Stimulated activated CD4-positive, alpha-beta T cell treated with anti-CD3 and anti-CD28 coated beads, Interleukin-1b, Interleukin-23, amount 100 ng/mL, for 4 hours (primary cell): ENCODE data around the gene WARS2.

Experiments used
- DNase-seq, 2 donors: peaks; one replicate each; pipeline ENCODE4 v3.0.0-alpha.2; 2020; ENCODE audit warnings: low read depth in 2 of 2

Gene WARS2

GRCh38 chr1:119027759-119028158 lies 112.7 kb downstream of the WARS2 start:
- no peak for DNase-seq

GRCh38 chr1:119026956-119027355 lies 113.5 kb downstream of the WARS2 start:
- no peak for DNase-seq

DNA sequence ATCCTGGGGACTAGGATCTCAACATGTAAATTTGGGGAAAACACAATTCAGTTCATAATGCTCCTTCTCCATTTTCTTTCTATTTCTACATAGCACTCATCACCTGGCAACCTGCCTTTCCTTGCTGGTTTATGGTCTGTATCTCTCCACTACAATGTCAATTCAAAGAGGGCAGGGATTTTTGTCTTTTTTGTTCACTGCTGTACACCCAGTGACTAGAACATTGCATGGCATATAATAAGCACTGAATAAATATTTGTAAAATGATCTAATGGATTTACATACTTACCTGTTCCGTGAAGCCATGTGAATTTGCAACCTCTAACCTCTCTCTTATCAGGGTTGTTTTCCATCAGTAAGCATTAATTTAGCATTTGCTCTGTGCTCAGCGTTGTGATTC lies 124.9 kb downstream of the WARS2 start:
- DNase-seq, result no peak

- DNase-seq, result no peak
These were observed 128.1 kb downstream of the WARS2 start for GRCh38 chr1:119012383-119012782.

DNA sequence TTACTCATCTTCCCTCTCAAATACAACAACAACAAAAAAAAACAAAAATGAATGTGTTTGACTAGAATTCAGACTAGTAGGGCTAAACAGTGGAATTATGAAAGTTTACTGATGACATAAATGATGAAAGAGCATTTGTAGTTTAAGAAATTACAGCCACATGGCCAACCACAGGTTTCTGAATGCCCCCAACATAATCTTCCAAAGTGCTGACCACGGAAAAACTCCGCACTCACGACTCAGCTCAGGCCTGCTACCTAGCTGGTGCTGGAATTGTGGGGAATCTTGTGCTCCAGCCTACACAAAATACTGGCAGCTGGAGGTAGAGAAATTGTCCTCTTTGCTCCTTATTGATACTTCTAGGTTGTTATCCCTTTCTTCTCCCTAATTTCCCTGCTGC lies 128.7 kb downstream of the WARS2 start:
- DNase-seq, result no peak

- no peak for DNase-seq
These were observed 129.3 kb downstream of the WARS2 start for GRCh38 chr1:119011116-119011515.

GRCh38 chr1:119010201-119010600 lies 130.3 kb downstream of the WARS2 start:
- no peak for DNase-seq

DNA sequence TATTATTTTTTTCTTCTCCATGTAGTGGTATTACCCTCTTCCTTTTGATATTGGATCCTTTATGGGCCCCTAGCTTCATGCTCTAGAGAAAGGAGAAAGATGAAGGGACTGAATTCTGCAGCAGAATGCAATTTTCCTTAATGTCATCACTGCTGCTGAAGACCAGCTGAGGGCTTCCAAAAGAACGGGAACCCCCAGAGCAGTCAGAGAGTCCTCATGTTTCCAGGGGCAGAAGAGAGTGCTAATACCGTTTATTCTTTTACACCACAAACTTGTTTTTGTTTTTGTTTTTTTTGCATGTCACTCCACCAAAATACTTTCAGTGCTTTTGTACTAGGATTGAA lies 131.2 kb downstream of the WARS2 start:
- DNase-seq, result no peak

DNA sequence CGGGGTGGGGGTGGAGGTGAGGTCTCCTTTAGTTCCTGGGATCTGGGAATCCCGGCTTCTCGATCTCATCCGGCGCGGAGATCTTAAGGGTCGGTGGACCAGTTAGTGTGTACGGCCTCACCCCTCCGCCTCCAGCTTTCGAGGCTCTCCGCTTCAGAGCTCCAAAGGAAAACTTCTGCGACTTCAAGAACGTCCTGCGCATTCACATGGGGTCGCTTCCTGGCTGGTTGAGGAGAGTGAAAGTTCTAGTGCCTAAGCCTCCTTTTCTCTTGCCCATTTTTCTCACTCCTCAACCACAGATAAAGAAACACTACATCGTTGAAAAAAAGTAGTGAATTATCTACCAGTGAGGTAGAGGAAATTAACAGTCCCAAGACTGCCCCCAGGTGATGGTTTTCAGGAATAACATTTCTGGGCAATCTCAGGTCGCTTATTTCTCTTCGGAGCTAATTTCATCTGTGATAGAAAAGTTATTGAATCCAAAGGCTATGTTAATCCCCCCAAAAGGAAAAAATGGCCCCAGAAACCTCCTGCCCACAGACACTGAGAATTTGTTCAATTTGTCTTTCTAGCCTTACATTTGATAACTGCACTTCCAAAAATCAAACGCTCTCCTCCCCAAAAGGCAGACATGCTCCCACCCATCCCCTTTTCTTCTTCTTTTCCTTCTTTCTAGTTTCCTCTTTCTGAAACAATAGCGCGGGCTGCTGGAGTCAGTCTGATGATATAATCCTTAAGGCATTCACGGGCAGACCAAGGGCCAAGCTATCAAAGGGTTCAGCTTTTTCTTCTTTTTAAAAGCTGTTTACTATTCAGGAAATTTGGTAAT lies 131.8 kb downstream of the WARS2 start:
- DNase-seq, result no peak

DNA sequence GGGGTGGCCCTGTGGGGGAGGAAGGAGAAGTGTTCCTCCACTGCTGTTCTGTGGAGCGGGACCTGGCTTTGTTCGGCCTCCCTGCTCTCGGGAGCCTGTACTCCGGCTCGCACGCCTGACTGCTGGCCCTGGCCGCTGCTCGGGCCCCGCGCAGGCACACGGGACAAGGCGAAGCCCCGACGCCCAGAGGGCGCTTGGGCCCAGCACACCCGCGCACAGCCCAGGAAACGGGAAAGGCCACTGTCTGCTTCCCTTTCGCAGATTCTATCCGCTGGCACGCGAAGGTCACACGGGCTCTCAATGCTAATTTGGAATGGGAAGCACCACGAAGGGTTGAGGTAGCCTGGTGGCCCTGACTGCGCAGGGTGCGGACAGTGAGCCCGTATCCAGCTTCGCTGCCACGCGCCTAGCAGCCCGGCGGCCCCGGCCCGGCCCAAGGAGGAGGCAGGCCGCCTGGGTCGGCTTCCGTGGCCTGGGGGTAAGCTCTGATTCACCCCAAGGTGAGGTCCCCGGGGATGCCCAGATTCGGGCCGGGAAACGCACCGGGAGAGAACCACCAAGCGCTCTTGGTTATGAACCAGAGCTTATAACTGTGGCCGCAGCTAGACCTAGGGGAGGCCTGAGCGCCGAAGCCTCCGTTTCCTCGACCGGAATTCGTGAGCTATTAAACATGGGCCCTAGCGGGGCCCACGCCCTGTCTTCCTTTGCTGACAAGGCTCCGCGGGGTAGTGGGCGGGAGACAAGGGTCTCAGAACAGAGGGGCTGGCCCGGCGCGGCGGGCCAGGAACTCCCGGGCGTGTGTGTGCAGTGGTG lies 132.6 kb downstream of the WARS2 start:
- no peak for DNase-seq

- no peak for DNase-seq
These were observed 133.1 kb downstream of the WARS2 start for GRCh38 chr1:119007339-119007669.

DNA sequence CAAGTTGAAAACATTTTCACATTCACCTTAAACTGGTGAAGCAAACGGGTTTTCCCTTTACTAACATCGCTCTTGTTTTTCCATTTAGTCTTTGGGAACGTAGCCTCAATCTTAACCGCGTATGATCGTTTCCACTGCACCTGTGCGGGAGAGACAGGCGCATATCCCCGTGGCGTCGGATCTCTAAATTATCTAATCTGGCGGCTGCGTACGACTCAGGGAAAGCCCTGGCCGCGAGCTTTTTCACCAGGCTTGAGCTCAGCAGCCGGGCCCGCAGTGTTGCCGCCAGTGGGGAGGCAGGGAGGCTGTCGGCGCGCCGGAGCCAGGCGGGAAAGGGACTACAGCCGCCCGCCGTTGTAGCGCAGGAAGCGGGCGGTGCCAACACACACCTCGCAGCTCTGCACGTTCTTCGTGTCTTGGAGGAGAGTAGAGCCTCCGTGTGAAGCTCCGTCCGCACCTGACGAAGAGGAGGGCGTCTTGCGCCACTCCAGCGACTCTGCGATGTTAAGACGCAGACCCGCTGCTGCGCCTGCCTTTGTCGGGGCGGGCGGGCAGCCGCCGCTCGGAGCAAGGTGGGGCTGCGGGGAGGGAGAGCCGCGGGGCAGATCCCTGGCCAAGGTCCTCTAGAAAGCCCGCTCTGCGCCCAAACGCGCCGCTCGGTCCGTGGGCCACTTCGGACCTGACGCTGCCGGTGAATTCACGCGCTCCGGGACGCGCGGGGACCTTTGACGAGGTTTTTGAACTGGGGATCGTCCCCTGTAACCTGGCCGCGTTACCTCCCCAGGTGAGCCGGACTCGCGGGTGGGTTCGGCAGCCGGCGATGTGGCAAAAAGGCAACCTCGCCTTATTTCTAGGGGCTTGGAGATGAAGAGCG lies 133.8 kb downstream of the WARS2 start:
- DNase-seq, result no peak

DNA sequence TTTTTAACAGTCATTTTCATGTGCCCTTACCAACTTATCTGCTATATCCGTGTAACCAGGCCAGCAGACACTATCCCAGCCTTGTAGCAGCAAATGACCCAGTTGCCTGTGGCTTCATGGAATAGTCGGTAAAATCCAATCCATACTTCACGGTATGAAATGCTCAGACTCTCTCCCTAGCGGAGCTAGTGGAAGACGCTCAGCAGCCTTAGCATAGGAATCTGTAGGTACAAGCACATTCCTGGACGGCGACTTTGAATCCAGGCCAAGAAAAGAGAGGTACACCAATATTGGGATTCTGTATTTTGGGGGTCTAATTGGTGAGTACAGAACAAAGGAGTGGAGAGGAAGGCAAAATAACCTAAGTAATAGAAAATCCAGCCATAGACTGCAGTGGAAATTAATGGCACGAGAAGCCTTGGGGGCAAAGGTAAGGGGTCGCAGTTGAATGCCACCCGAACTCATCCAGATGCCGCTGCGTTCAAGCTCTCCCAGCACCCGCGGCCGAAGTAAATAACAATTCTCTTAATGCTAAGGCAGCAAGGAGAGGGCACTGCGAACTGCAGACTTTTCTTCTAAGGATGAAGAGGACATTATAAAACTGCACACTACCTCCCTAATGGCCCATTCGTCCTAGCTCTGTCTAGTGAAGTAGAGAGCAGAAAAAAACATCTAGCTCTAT lies 134.6 kb downstream of the WARS2 start:
- no peak for DNase-seq

GRCh38 chr1:119004781-119005180 lies 135.7 kb downstream of the WARS2 start:
- DNase-seq, result no peak

- DNase-seq, result no peak
These were observed 136.3 kb downstream of the WARS2 start for GRCh38 chr1:119004129-119004527.

DNA sequence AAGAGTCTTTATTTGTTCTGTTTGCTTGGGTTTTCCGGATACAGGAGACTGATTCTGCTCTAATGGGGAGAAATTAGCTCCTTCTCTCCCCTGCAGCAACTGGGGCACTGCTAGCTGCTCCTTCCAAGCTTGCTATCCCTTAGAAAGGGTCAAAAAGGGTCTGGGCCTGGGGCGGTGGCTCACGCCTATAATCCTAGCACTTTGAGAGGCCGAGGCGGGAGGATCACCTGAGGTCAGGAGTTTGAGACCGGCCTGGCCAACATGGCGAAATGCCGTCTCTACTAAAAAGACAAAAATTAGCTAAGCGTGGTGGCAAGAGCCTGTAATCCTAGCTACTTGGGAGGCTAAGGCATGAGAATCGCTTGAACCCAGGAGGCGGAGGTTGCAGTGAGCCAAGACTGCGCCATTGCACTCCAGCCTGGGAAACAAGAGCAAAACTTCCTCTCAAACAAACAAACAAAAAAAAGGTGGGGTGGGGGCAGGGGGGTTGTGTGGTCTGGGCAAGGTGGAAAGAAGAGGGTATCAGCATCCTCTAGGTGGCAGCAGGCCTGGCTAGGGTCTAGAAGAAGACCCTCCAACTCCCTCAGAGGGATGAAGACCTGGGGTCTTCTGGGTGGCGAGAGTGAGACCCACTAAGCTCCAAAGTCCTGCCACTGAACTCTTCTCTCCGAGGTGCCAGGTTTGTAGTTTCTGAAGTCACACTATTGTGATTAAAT lies 136.9 kb downstream of the WARS2 start:
- no peak for DNase-seq

DNA sequence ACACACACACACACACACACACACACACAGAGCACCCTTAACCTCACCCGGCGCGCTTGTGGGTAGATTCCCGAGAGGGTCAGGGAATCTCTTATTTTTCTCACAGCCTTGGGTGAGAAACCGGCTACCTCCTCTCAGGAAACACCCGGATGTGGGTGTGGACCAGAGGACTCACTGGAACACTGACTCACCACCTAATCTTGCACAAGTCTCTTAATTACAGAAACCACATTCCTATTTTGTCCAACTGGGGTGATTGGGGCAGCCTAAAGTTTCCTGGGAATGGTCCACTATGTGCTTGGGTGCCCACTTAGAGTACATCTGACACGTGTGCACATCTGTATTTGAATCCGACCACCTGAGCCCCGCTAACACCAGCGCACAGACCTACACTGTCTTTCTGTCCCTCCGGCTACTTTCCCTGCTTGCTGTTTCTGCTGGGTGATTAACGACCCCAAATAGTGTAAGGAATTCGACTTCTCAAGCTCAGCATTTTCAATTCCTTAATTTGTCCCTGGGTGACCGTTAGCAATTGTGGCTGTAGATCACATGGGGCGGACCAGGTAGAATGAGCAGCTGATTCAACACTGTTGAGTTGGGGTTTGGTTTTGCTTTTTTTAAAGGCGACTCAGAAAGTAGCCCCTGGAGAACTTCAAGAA lies 138.3 kb downstream of the WARS2 start:
- DNase-seq, result no peak

- DNase-seq, result no peak
These were observed 139.0 kb downstream of the WARS2 start for GRCh38 chr1:119001181-119002027.

- no peak for DNase-seq
These were observed 139.9 kb downstream of the WARS2 start for GRCh38 chr1:119000371-119001180.
